Left renal cortex interstitium (tissue), 4 donors: Measurements from ENCODE around the gene FAM13A. TPM values are rescaled to one million over a fixed set of nuclear protein-coding genes. Genes with fewer than 3 reads are reported as not detected.
A peak's percentile ranks its signal among the peaks of the same experiment; 100 is the strongest.

Experiments
- DNase-seq, 4 donors: peaks; one replicate each; pipeline ENCODE4 v3.0.0-alpha.2; 2013; ENCODE audit warnings: low read depth in 4 of 4, low spot score in 2 of 4, missing footprints in 1 of 4
- polyA plus RNA-seq, 4 donors: library from polyadenylated mRNA; unstranded; fragments of 120-200 nt; gene quantifications; one replicate each; pipeline ENCODE4 v1.2.1, GENCODE V29; 2013; ENCODE audit not compliant: insufficient read length in 4 of 4

Gene FAM13A
- polyA plus RNA-seq, 4 donors: 27.5 to 41.8 (median 34.8) TPM

GRCh38 chr4:88758264-88758663 lies 298.7 kb downstream of the FAM13A start:
- no peak for DNase-seq

GRCh38 chr4:88757776-88758175 lies 299.2 kb downstream of the FAM13A start:
- no peak for DNase-seq

DNA sequence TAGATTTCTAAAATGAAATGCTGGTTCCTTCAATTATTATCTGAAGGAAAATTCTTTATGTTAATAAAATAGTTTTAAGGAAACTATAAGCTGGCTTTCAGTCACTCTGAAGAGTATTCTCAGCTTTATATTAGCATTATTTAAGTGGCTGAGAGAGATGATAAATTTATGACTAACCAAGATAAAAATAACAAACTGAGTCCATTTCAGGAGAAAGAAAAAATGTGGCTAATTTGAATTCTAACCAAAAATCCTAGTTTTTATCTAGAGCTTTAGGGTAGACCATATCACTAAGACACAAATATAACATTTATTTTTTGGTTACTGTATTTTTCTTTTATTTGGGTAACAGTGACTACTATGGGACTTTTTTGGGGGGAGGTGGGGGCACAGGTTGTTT lies 299.9 kb downstream of the FAM13A start:
- no peak for DNase-seq

- no peak for DNase-seq
These were observed 300.8 kb downstream of the FAM13A start for GRCh38 chr4:88756149-88756548.

GRCh38 chr4:88755454-88755853 lies 301.5 kb downstream of the FAM13A start:
- no peak for DNase-seq

- no peak for DNase-seq
These were observed 302.2 kb downstream of the FAM13A start for GRCh38 chr4:88754796-88755195.

DNA sequence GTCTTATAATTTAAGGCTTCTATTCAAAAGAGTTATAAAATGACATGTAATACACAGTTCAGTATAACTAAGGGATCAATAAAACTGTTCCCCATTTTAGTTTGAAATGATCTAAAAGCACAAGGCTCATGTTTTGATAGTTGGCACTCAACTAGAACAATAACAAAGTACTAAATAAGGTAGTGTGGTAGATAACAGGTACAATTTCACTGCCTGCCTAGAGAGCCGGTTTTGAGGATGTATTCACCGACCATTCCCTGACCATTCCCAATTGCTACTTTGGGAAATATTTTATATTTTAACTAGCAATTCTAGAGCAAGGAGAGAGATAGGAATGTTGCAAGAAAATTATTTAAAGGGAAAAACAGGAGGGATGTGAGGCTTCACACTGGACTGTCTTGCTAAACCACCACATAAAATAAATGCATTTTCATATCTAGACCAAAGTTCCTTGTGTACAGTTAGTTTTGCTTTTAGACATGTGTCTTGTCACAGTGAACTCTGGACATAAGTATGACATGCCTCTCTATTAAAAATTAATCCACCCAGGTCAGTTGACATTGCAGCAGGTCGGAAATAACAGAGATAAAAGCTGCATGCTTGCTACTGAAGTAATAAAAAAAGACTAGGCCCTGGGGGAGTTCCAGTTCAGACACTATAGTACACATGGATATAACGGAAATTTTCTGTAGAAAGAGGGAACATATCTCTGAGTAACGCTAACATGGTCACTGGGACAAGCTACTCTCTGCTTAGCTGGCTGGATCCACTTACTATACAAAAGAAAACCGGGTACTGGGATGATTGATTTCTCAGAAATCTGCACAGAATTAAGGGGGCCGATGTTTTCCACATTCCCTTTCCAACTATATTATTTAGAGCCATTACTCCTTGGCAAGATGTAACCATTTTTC lies 303.1 kb downstream of the FAM13A start:
- DNase-seq: no peak

GRCh38 chr4:88752754-88753153 lies 304.2 kb downstream of the FAM13A start:
- DNase-seq: no peak

DNA sequence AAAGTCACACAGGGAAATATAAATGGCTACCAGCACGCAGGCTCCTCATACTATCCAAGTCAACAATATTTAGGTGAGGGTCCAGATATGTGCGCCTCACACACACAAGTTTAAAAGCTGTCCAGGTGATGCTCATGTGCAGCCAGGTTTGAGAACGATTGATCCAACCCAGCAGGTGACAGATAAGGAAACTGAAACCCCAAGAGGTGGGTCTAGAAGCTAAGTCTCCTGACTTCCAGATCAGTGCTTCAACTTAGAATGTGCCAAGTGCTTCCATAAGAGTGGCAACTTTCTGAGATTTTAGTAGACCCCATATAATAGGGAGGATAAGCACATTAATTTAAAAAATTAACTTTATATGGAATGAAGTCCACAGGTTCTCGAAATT lies 304.9 kb downstream of the FAM13A start:
- no peak for DNase-seq

DNA sequence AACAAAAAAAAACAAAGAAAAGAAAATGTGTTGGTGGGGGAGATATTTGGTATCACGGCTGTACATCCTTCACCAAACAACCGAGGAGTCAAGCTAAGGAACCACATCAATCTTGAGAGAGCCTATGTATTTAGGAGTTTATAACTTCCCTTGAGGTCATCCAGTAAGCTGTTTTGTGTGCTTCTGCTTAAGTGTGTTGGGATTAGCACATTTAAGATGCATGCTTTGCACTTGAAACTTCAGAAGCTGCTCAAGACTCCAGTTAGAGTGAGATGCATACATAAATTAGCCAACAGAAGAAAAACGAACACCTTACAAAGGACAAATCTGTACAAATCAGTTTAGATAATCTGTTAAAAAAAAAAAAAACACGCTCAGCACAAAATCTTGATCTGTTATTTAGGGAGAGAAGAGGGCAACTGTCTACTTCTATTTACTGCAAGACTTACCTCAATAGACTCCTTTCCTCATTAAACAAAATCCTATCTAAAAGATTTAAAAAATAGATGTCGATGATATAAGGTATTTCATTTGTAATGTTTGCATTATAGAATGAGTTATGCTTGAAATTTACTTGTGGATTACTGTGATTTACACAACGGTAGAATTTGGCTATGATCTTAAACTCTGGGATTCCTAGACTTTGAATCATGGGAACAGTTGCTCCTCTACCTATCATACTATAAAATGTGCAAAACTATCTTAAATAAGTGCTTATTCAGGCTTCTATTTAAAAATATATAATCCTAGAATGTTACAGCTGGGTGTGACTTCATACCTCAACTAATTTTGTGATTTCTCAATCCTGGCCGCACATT lies 305.5 kb downstream of the FAM13A start:
- no peak for DNase-seq

DNA sequence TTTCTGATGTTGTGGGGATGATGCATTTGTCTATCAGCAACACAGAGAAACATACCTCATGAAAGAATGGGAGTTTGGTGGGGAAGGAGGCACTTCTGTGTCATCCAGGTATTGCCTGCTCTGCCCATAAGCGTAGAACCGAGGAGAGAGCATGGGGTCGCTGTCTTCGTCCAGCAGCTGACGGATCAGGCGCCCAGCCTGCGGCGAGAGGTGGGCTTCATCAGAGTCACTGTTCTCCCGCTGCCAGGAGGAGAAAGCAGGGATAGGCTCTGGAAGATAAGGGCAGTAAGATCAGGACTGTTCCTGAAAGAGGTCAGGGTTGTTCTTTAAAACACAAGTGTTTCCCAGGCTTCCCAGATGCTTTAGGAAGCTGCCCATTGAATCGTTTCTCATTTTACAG lies 306.6 kb downstream of the FAM13A start:
- no peak for DNase-seq

DNA sequence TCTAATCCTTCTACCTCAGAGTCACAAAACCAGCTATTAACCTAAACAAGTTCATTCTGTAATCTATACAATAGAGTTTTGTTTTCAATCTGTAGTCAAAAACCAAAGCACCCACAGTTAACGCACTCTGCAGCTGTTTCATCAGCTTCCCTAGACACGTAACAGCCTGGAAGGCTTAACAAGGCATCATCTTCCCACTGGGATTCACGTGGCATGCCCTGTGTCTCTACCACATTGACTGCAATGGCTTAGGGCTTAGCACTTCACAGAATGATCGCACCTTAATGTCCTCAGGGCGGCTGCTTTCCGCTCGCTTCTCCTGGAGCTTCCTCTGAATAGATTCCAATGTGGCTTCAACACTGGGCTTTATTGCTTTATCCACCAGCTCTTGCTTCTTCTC lies 309.6 kb downstream of the FAM13A start:
- DNase-seq: no peak

- no peak for DNase-seq
These were observed 310.8 kb downstream of the FAM13A start for GRCh38 chr4:88746206-88746605.

DNA sequence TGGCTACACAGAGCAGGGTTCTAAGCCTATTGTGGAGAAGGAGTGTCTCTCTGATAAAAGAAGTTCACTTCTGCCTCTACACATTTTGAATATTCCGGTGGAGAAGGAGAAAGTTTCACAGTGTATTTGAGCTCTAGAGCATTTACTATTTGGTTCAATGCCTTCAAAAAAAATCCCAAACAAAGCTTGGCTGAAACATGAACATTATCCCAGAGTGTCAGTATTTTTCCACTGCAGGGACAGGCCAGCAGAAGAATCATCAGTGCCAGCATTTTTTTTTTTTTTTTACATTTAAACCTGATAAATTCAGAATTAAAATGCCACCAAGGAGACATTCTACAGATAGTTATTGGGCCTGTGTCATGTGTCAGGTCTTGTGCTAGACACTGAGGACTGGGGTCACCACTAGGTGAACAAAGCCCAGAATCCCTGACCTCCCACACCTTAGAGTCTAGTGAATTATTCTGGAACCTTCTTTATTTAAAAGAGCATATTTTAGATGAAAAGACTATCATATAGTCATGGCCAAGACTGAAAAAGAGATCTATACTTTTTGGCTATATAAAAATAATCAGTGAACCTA lies 311.3 kb downstream of the FAM13A start:
- no peak for DNase-seq

DNA sequence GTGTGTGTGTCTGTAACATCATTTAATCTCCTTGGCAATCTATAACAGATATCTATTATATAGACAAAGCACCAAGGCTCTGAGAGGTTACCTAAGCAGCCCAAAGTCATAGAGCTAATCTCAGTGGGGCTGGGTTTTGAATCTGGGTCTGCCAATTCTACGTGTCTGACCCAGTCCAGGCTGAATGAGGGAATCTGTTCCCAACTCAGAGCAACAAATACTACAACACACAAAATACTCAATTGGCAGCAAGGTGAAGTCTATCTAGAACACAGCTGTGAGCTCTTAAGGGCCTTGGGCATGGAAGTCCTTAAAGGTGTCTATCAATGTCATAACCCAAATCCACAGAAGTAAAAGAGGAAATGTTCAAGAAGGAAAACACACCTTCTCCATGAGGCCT lies 311.8 kb downstream of the FAM13A start:
- DNase-seq: no peak

DNA sequence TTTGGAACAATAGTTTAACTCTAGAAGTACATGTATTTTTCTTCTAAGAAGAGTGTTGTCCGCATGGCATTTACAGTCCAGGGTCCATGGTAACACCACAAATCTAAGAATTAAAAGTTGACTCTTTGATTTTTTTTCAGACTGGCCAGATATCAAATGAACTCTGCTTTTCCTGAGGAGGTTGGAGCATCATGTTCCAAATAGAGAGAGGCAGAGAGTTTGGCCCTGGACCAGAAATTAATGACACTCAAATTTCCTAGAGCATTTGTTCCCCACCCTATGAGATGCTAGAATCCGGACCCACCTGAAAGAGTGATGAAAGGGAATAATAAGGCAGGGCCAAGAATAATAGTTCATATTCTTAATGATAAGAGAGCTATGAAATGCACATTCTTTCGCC lies 312.4 kb downstream of the FAM13A start:
- DNase-seq: no peak

DNA sequence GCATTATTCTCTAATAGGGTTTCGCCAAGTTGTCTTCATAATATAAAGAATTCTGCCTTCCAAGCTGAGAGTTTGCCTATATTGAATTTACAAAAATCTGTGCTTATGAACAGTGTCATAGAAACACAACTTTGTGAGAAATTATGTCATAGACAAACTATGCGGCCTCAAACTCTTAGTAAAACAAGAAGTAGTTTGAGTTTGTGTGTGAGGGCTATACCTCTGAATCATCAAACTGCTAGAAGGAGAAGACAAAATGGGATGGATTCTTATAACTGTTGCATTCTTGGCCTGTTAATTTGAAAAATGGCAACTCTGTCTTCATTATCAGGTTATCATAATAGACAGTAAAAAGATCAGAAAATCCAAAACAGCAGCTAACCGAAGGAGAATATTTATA lies 313.3 kb downstream of the FAM13A start:
- DNase-seq: no peak

GRCh38 chr4:88742561-88742960 lies 314.4 kb downstream of the FAM13A start:
- DNase-seq: no peak

DNA sequence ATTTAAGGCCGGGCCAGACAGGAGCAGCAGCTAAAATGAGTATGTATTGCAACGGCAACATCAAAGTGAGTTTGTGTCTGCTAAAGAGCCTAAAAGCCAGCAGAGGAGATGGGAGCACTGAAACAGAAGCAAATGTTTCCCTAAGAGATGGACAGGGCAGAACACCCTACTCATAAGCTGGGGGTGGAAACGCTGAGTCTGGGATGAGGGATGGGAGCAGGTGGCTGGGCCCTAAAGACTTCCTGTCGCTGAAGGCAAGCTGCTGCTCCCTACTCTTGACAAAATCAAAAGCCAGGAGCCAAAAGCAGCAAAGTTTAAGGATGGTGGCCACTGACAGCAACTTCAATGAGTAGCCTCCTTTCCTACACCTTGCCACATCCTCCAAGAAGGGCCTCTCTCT lies 318.8 kb downstream of the FAM13A start:
- peak in 1 of 4 donors; percentile 23 for DNase-seq

DNA sequence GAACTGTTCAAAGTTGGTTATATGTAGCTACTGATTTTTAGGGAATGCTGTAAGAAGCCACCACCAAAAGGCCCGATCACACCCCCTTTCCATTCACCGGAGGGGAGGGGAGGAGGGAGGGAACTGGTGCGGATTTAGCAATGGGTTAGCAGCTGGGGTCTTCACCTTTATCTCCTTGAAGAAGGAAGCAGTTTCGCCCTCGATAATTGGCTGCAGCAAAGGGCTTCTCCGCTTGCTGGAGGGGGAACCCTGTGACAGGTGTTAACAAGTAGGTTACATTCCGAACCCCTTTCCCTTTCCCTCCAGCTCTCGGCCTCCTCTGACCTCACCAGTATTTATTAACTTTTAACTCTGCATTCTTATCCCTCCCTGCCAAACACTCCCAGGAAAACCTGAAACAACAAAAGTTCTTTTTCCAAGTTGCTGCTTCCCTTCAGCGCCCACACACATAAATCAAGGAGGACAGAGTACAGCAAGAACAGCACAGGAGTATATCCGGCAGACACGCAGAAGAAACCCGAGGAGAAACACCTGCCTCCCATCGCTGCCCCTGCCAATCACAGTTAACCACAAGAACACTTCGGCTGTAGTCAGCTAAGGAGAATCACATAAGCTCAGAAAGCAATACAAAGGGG lies 319.6 kb downstream of the FAM13A start:
- peak; percentile 66 to 86 (median 82) for DNase-seq

GRCh38 chr4:88736264-88736663 lies 320.7 kb downstream of the FAM13A start:
- DNase-seq: no peak
